DOHH2 (cell line): ENCODE measurements around the gene GABRE.

Source experiments
- EZH2phosphoT487 ChIP-seq: fragments of 200-600 bp; sonication (generic); IDR thresholded peaks from 2 replicates; pipeline ENCODE4 v1.6.1; 2017; ENCODE audit warnings: borderline replicate concordance, mild to moderate bottlenecking, antibody characterized with exemption, low read length, moderate library complexity, mixed read lengths
- TF ChIP-seq, protein P1 (sequence below): fragments of 200-600 bp; sonication (generic); IDR thresholded peaks from one replicate; pipeline ENCODE4 v1.5.1; 2014; ENCODE audit warnings: antibody characterized with exemption, mild to moderate bottlenecking, low read depth, low read length; ENCODE audit not compliant: poor library complexity, severe bottlenecking

DNA sequence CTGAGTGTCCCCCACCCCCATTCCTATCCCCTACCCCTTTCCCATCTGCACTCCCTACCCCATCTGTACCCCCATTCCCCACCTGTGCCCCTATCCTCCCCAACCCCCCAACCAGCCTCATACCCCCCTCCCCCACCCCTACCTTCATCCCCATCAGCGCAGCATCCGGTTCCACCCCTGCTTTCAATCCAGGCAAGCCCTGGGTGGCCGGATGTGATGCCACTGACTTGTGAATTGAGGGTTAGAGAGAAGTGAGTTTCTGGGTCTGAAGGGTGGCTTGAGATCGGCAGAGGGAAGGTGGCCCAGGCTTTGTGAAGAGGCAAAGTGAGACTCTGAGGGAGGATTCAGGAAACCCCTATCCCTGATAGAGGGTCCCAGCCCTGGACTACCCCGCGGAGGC, 53.9 kb downstream of the GABRE start:
- TF ChIP-seq, protein P1, sequence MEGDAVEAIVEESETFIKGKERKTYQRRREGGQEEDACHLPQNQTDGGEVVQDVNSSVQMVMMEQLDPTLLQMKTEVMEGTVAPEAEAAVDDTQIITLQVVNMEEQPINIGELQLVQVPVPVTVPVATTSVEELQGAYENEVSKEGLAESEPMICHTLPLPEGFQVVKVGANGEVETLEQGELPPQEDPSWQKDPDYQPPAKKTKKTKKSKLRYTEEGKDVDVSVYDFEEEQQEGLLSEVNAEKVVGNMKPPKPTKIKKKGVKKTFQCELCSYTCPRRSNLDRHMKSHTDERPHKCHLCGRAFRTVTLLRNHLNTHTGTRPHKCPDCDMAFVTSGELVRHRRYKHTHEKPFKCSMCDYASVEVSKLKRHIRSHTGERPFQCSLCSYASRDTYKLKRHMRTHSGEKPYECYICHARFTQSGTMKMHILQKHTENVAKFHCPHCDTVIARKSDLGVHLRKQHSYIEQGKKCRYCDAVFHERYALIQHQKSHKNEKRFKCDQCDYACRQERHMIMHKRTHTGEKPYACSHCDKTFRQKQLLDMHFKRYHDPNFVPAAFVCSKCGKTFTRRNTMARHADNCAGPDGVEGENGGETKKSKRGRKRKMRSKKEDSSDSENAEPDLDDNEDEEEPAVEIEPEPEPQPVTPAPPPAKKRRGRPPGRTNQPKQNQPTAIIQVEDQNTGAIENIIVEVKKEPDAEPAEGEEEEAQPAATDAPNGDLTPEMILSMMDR, result no peak
- no peak for TF ChIP-seq EZH2phosphoT487
